Left ventricle myocardium inferior (tissue), 1 donor: ENCODE measurements around the gene APOBEC3A. TPM values are rescaled to one million over a fixed set of nuclear protein-coding genes. Genes with fewer than 3 reads are reported as not detected.

Experiments
- DNase-seq: peaks from one replicate; pipeline ENCODE4 v3.0.0-alpha.2; 2020
- H3K27ac ChIP-seq: fragments of 200-600 bp; replicated peaks from 2 replicates; pipeline ENCODE4 v1.8.0; 2021
- H3K27me3 ChIP-seq: fragments of 200-600 bp; 2 replicates; pipeline ENCODE4 v1.8.0; 2021; ENCODE audit warnings: low read depth
- H3K36me3 ChIP-seq: fragments of 200-600 bp; 2 replicates; pipeline ENCODE4 v1.8.0; 2021
- H3K4me1 ChIP-seq: fragments of 200-600 bp; 2 replicates; pipeline ENCODE4 v1.8.0; 2021
- H3K4me3 ChIP-seq: fragments of 200-600 bp; 2 replicates; pipeline ENCODE4 v1.8.0; 2021; ENCODE audit warnings: mild to moderate bottlenecking, moderate library complexity
- H3K9me3 ChIP-seq: fragments of 200-600 bp; replicated peaks from 2 replicates; pipeline ENCODE4 v1.8.0; 2021
- CTCF ChIP-seq: fragments of 200-600 bp; IDR thresholded peaks from 2 replicates; pipeline ENCODE4 v1.8.0; 2021; ENCODE audit warnings: antibody characterized with exemption, mild to moderate bottlenecking, borderline replicate concordance
- intact Hi-C: fragments of 100-400 bp; cut with micrococcal nuclease; formaldehyde crosslinking; loops from one replicate; pipeline ENCODE4 v1.11.0; 2022
- long read RNA-seq: library from polyadenylated mRNA; unstranded; transcript quantifications from one replicate; pipeline ENCODE4 v2.0.0, GENCODE V29; 2021
- total RNA-seq: library from RNA; stranded (reverse); fragmentation: NEBNext Ultra II Directional; extraction: Animal tissue kit (Norgen Biotek cat#: 25700); gene quantifications from one replicate; pipeline ENCODE4 v1.2.1, GENCODE V29; 2021
- donor health status: DM: no; HTN: yes; CAD: no; lungs with severe emphysema.

The APOBEC3A gene
- 0.41 TPM for total RNA-seq
- long read RNA-seq = 0 reads

GRCh38 chr22:38957046-38957770 is at the start of gene APOBEC3A:
APOBEC3A (plus strand) TSS chr22:38957609; CDS start chr22:38957692, 83 bp downstream.
- no peak within 1 kb of the TSS for H3K27ac ChIP-seq

GRCh38 chr22:38907767-38908166 is 49.6 kb upstream of the APOBEC3A start:
- Histone ChIP-seq H3K27ac (no peak overlapping the region), H3K4me1 (no peaks in the 10 kb centered on the region), H3K9me3 (no peaks in the 10 kb centered on the region), H3K36me3 (no peaks in the 10 kb centered on the region), H3K27me3 (peaks cover 25% of the 10 kb centered on the region), H3K4me3 (no peak overlapping the region)
- intact Hi-C loops = no loop called here
- no peak for DNase-seq
- no peak for TF ChIP-seq CTCF

More at GRCh38 chr22:38957046-38957770, at the start of gene APOBEC3A:
- Histone ChIP-seq H3K4me1 (peaks cover 8% of the 10 kb centered on the region), H3K27me3 (peaks cover 10% of the 10 kb centered on the region), H3K36me3 (no peaks in the 10 kb centered on the region), H3K9me3 (no peaks in the 10 kb centered on the region), H3K4me3 (no peak within 1 kb of the TSS)
- peak; percentile 29 for DNase-seq
- intact Hi-C loops = no loop called here
- TF ChIP-seq CTCF = no peak

GRCh38 chr22:38911434-38911833 is 46.0 kb upstream of the APOBEC3A start:
- Histone ChIP-seq H3K27me3 (peaks cover 21% of the 10 kb centered on the region), H3K36me3 (no peaks in the 10 kb centered on the region), H3K27ac (no peak overlapping the region), H3K4me3 (no peak overlapping the region), H3K4me1 (no peaks in the 10 kb centered on the region), H3K9me3 (no peaks in the 10 kb centered on the region)
- intact Hi-C loops = no loop called here
- TF ChIP-seq CTCF = no peak
- no peak for DNase-seq

GRCh38 chr22:38919631-38920190 is 37.7 kb upstream of the APOBEC3A start:
- DNase-seq = no peak
- intact Hi-C loops = no loop called here
- Histone ChIP-seq H3K36me3 (no peaks in the 10 kb centered on the region), H3K27ac (no peak overlapping the region), H3K4me3 (no peak overlapping the region), H3K27me3 (no peaks in the 10 kb centered on the region), H3K4me1 (peaks cover 16% of the 10 kb centered on the region), H3K9me3 (no peaks in the 10 kb centered on the region)
- no peak for TF ChIP-seq CTCF

- peak; percentile 18 for DNase-seq
- H3K4me1 ChIP-seq = peaks cover 25% of the 10 kb centered on the region
- no peak for TF ChIP-seq CTCF
- intact Hi-C loops = no loop called here
- H3K27ac ChIP-seq = no peak overlapping the region
- no peaks in the 10 kb centered on the region for H3K27me3 ChIP-seq
- no peaks in the 10 kb centered on the region for H3K9me3 ChIP-seq
- no peaks in the 10 kb centered on the region for H3K36me3 ChIP-seq
- no peak overlapping the region for H3K4me3 ChIP-seq
These were observed 36.3 kb upstream of the APOBEC3A start for GRCh38 chr22:38921120-38921519.
